Uterus (tissue), 4 donors: ENCODE data around the gene SBF2. TPM values are rescaled to one million over a fixed set of nuclear protein-coding genes. Genes with fewer than 3 reads are reported as not detected.
A peak's percentile ranks its signal among the peaks of the same experiment; 100 is the strongest.

Experiments used
- DNase-seq, 2 donors: peaks; one replicate each; pipeline ENCODE4 v3.0.0-alpha.2; 2019 to 2020
- H3K27ac ChIP-seq, 2 donors: fragments of 200-600 bp; sonication (generic); 1 replicate in 1 of 2; 2 replicates in 1 of 2; pipeline ENCODE4 v1.5.1; 2016 to 2018
- H3K27me3 ChIP-seq, 2 donors: fragments of 200-600 bp; sonication (generic); one replicate each; pipeline ENCODE4 v1.5.1; 2018 to 2019; ENCODE audit warnings: control low read depth in 1 of 2
- H3K36me3 ChIP-seq, 2 donors: fragments of 200-600 bp; sonication (generic); one replicate each; pipeline ENCODE4 v1.5.1; 2019; ENCODE audit warnings: control low read depth in 1 of 2
- H3K4me1 ChIP-seq, 2 donors: fragments of 200-600 bp; sonication (generic); one replicate each; pipeline ENCODE4 v1.5.1; 2018 to 2019; ENCODE audit warnings: control low read depth in 1 of 2
- H3K4me3 ChIP-seq, 2 donors: fragments of 200-600 bp; sonication (generic); 1 replicate in 1 of 2; 2 replicates in 1 of 2; pipeline ENCODE4 v1.5.1; 2018 to 2019; ENCODE audit warnings: mild to moderate bottlenecking in 1 of 2
- H3K9me3 ChIP-seq, 2 donors: fragments of 200-600 bp; sonication (generic); one replicate each; pipeline ENCODE4 v1.5.1; 2019; ENCODE audit warnings: control low read depth in 1 of 2
- CTCF ChIP-seq, 4 experiments: fragments of 200-600 bp in 2 of 4; fragments of 450-650 bp in 2 of 4; sonication (generic) in 2 of 4; IDR thresholded peaks; one replicate each; pipeline ENCODE4 v1.5.1; 2016 to 2019; ENCODE audit warnings: antibody characterized with exemption in 4 of 4, mild to moderate bottlenecking in 2 of 4, moderate library complexity in 1 of 4
- POLR2A ChIP-seq, 2 donors: fragments of 450-650 bp; IDR thresholded peaks; one replicate each; pipeline ENCODE4 v1.6.1; 2016; ENCODE audit warnings: antibody characterized with exemption in 2 of 2, mild to moderate bottlenecking in 1 of 2, moderate library complexity in 1 of 2
- intact Hi-C: fragments of 100-400 bp; cut with DNase I; formaldehyde crosslinking; loops from one replicate; pipeline ENCODE4 v1.15.1; 2023; ENCODE audit warnings: low total_unique reads
- total RNA-seq, 4 donors: library from RNA; depleted of rRNA in 3 of 4; stranded (reverse); fragments of >200 nt in 3 of 4; gene quantifications; one replicate each; pipeline versions ENCODE4 v1.1.0 to v1.2.4, GENCODE V29; 2014 to 2023
- donor health status: DM: yes; HTN: yes; CAD: no.

Gene SBF2
- total RNA-seq, 4 donors from 2014 or later, result 45.0 to 202 (median 98.0) TPM

- TF ChIP-seq CTCF (IDR thresholded peaks at IDR 0.05) (no peak), POLR2A (IDR thresholded peaks at IDR 0.05) (no peak)
- Histone ChIP-seq H3K4me1 (no peaks in the 10 kb centered on the region), H3K9me3 (no peaks in the 10 kb centered on the region), H3K27ac (no peak overlapping the region), H3K36me3 (no peaks in the 10 kb centered on the region), H3K4me3 (no peak overlapping the region), H3K27me3 (no peaks in the 10 kb centered on the region)
- DNase-seq, result no peak
- intact Hi-C loops, result no loop called here
Observed at GRCh38 chr11:9741260-9741659, 552.8 kb downstream of the SBF2 start.

GRCh38 chr11:9740202-9740883, 553.7 kb downstream of the SBF2 start:
- no peak overlapping the region for H3K4me3 ChIP-seq

GRCh38 chr11:9739123-9739900, 554.7 kb downstream of the SBF2 start:
- Histone ChIP-seq H3K36me3 (no peaks in the 10 kb centered on the region), H3K27me3 (no peaks in the 10 kb centered on the region), H3K4me1 (no peaks in the 10 kb centered on the region), H3K4me3 (no peak overlapping the region), H3K27ac (peak overlapping the region in 1 of 2 donors; percentile 36), H3K9me3 (no peaks in the 10 kb centered on the region)
- TF ChIP-seq POLR2A (IDR thresholded peaks at IDR 0.05), result no peak
- TF ChIP-seq CTCF (IDR thresholded peaks at IDR 0.05), result no peak
- intact Hi-C loops, result no loop called here
- no peak for DNase-seq

More at GRCh38 chr11:9740202-9740883, 553.7 kb downstream of the SBF2 start:
- intact Hi-C loops, result no loop called here
- TF ChIP-seq POLR2A (IDR thresholded peaks at IDR 0.05) (no peak), CTCF (IDR thresholded peaks at IDR 0.05) (no peak)
- Histone ChIP-seq H3K36me3 (no peaks in the 10 kb centered on the region), H3K9me3 (no peaks in the 10 kb centered on the region), H3K4me1 (no peaks in the 10 kb centered on the region), H3K27ac (peak overlapping the region in 1 of 2 donors; percentile 36), H3K27me3 (no peaks in the 10 kb centered on the region)
- DNase-seq, result no peak

- no peak for DNase-seq
- Histone ChIP-seq H3K27ac (peak overlapping the region in 1 of 2 donors; percentile 36), H3K27me3 (no peaks in the 10 kb centered on the region), H3K9me3 (no peaks in the 10 kb centered on the region), H3K36me3 (no peaks in the 10 kb centered on the region), H3K4me3 (no peak overlapping the region), H3K4me1 (no peaks in the 10 kb centered on the region)
- intact Hi-C loops, result no loop called here
- TF ChIP-seq POLR2A (IDR thresholded peaks at IDR 0.05) (no peak), CTCF (IDR thresholded peaks at IDR 0.05) (no peak)
Observed at GRCh38 chr11:9738707-9739106, 555.3 kb downstream of the SBF2 start.

- intact Hi-C loops, result no loop called here
- TF ChIP-seq POLR2A (IDR thresholded peaks at IDR 0.05) (no peak), CTCF (IDR thresholded peaks at IDR 0.05) (no peak)
- Histone ChIP-seq H3K27ac (peak overlapping the region in 1 of 2 donors; percentile 5), H3K4me3 (no peak overlapping the region), H3K9me3 (no peaks in the 10 kb centered on the region), H3K27me3 (no peaks in the 10 kb centered on the region), H3K4me1 (no peaks in the 10 kb centered on the region), H3K36me3 (no peaks in the 10 kb centered on the region)
- no peak for DNase-seq
Observed at GRCh38 chr11:9738116-9738515, 555.9 kb downstream of the SBF2 start.
